Subcutaneous abdominal adipose tissue (tissue), 5 donors: Measurements from ENCODE around the gene TTC9B.

Experiments used
- H3K27ac ChIP-seq: one replicate; pipeline ENCODE4 v1.7.0; 2013; ENCODE audit warnings: low read depth, mild to moderate bottlenecking, inconsistent platforms, low read length, moderate library complexity
- H3K27me3 ChIP-seq, 5 donors: one replicate each; pipeline ENCODE4 v1.7.0; 2013; ENCODE audit warnings: low read length in 5 of 5, inconsistent platforms in 1 of 5; ENCODE audit not compliant: control insufficient read depth in 5 of 5, insufficient read depth in 4 of 5
- H3K36me3 ChIP-seq, 5 donors: one replicate each; pipeline ENCODE4 v1.7.0; 2013; ENCODE audit warnings: low read length in 5 of 5; ENCODE audit not compliant: control insufficient read depth in 5 of 5, insufficient read depth in 5 of 5
- H3K4me1 ChIP-seq, 5 donors: one replicate each; pipeline ENCODE4 v1.7.0; 2013; ENCODE audit warnings: low read length in 5 of 5, mild to moderate bottlenecking in 3 of 5, moderate library complexity in 1 of 5; ENCODE audit not compliant: control insufficient read depth in 5 of 5, insufficient read depth in 5 of 5
- H3K4me3 ChIP-seq, 5 donors: one replicate each; pipeline ENCODE4 v1.7.0; 2013; ENCODE audit warnings: low read length in 5 of 5, low read depth in 1 of 5
- H3K9ac ChIP-seq, 5 donors: one replicate each; pipeline ENCODE4 v1.7.0; 2013; ENCODE audit warnings: low read length in 5 of 5, mild to moderate bottlenecking in 4 of 5, moderate library complexity in 3 of 5
- H3K9me3 ChIP-seq, 5 donors: one replicate each; pipeline ENCODE4 v1.7.0; 2013; ENCODE audit warnings: low read length in 5 of 5; ENCODE audit not compliant: control insufficient read depth in 5 of 5
- donor health status: healthy.
- donor health status: healthy.
- donor health status: healthy.
- donor health status: healthy.
- donor health status: healthy.

The TTC9B gene

GRCh38 chr19:40241809-40242384 lies 23.7 kb upstream of the TTC9B start:
- Histone ChIP-seq H3K27ac (peak overlapping the region; percentile 72), H3K27me3 (no peaks in the 10 kb centered on the region), H3K9ac (peak overlapping the region in 3 of 5 donors; percentile 8 to 45 (median 37)), H3K9me3 (no peaks in the 10 kb centered on the region), H3K4me1 (peaks cover 8 to 58% (median 51%) of the 10 kb centered on the region in 5 donors), H3K36me3 (peaks cover 0 to 56% (median 42%) of the 10 kb centered on the region in 5 donors), H3K4me3 (peak overlapping the region in 2 of 5 donors; percentile 6 to 35)

- Histone ChIP-seq H3K9ac (peak overlapping the region in 1 of 5 donors; percentile 45), H3K4me1 (peaks cover 8 to 52% (median 45%) of the 10 kb centered on the region in 5 donors), H3K36me3 (peaks cover 0 to 62% (median 48%) of the 10 kb centered on the region in 5 donors), H3K4me3 (no peak overlapping the region), H3K9me3 (no peaks in the 10 kb centered on the region), H3K27ac (peak overlapping the region; percentile 72), H3K27me3 (no peaks in the 10 kb centered on the region)
Observed at GRCh38 chr19:40241125-40241808, 23.1 kb upstream of the TTC9B start.

- H3K36me3 ChIP-seq = peaks cover 0 to 71% (median 58%) of the 10 kb centered on the region in 5 donors
- no peak overlapping the region for H3K4me3 ChIP-seq
- no peak overlapping the region for H3K27ac ChIP-seq
- no peak overlapping the region for H3K9ac ChIP-seq
- H3K9me3 ChIP-seq = no peaks in the 10 kb centered on the region
- H3K27me3 ChIP-seq = no peaks in the 10 kb centered on the region
- H3K4me1 ChIP-seq = peaks cover 5 to 43% (median 35%) of the 10 kb centered on the region in 5 donors
Observed at GRCh38 chr19:40240332-40240731, 22.1 kb upstream of the TTC9B start.

GRCh38 chr19:40239415-40240226 lies 21.4 kb upstream of the TTC9B start:
- no peaks in the 10 kb centered on the region for H3K9me3 ChIP-seq
- no peak overlapping the region for H3K9ac ChIP-seq
- H3K27me3 ChIP-seq = no peaks in the 10 kb centered on the region
- H3K36me3 ChIP-seq = peaks cover 0 to 78% (median 65%) of the 10 kb centered on the region in 5 donors
- no peak overlapping the region for H3K4me3 ChIP-seq
- H3K27ac ChIP-seq = no peak overlapping the region
- H3K4me1 ChIP-seq = peaks cover 4 to 35% (median 28%) of the 10 kb centered on the region in 5 donors

- Histone ChIP-seq H3K4me1 (peaks cover 4 to 28% (median 25%) of the 10 kb centered on the region in 5 donors), H3K9me3 (no peaks in the 10 kb centered on the region), H3K27me3 (no peaks in the 10 kb centered on the region), H3K36me3 (peaks cover 0 to 87% (median 72%) of the 10 kb centered on the region in 5 donors), H3K4me3 (no peak overlapping the region), H3K27ac (no peak overlapping the region), H3K9ac (no peak overlapping the region)
Observed at GRCh38 chr19:40238775-40239174, 20.6 kb upstream of the TTC9B start.

- peaks cover 0 to 96% (median 82%) of the 10 kb centered on the region in 5 donors for H3K36me3 ChIP-seq
- no peak overlapping the region for H3K27ac ChIP-seq
Observed at GRCh38 chr19:40237791-40238190, 19.6 kb upstream of the TTC9B start.

GRCh38 chr19:40236366-40236765 lies 18.2 kb upstream of the TTC9B start:
- H3K9me3 ChIP-seq = no peaks in the 10 kb centered on the region
- no peak overlapping the region for H3K9ac ChIP-seq
- no peaks in the 10 kb centered on the region for H3K27me3 ChIP-seq
- H3K4me3 ChIP-seq = no peak overlapping the region
- peaks cover 3 to 24% (median 16%) of the 10 kb centered on the region in 5 donors for H3K4me1 ChIP-seq
- no peak overlapping the region for H3K27ac ChIP-seq
- peaks cover 0 to 85% (median 82%) of the 10 kb centered on the region in 5 donors for H3K36me3 ChIP-seq

More at GRCh38 chr19:40237791-40238190, 19.6 kb upstream of the TTC9B start:
- no peak overlapping the region for H3K4me3 ChIP-seq
- H3K27me3 ChIP-seq = no peaks in the 10 kb centered on the region
- H3K9ac ChIP-seq = no peak overlapping the region
- H3K4me1 ChIP-seq = peaks cover 4 to 25% (median 18%) of the 10 kb centered on the region in 5 donors
- H3K9me3 ChIP-seq = no peaks in the 10 kb centered on the region

- Histone ChIP-seq H3K27me3 (no peaks in the 10 kb centered on the region), H3K9ac (no peak overlapping the region), H3K36me3 (peaks cover 0 to 81% (median 79%) of the 10 kb centered on the region in 5 donors), H3K9me3 (no peaks in the 10 kb centered on the region), H3K4me1 (peaks cover 3 to 24% (median 16%) of the 10 kb centered on the region in 5 donors), H3K27ac (no peak overlapping the region), H3K4me3 (no peak overlapping the region)
Observed at GRCh38 chr19:40236026-40236355, 17.8 kb upstream of the TTC9B start.

GRCh38 chr19:40235238-40236025 lies 17.2 kb upstream of the TTC9B start:
- no peak overlapping the region for H3K27ac ChIP-seq
- peaks cover 3 to 28% (median 21%) of the 10 kb centered on the region in 5 donors for H3K4me1 ChIP-seq
- no peaks in the 10 kb centered on the region for H3K27me3 ChIP-seq
- no peak overlapping the region for H3K4me3 ChIP-seq
- H3K9ac ChIP-seq = no peak overlapping the region
- no peaks in the 10 kb centered on the region for H3K9me3 ChIP-seq
- H3K36me3 ChIP-seq = peaks cover 0 to 76% (median 74%) of the 10 kb centered on the region in 5 donors
